Tibial artery (tissue), 4 donors: ENCODE measurements around the gene IGSF9.

Experiments used
- DNase-seq, 2 donors: peaks; one replicate each; pipeline ENCODE4 v3.0.0-alpha.2; 2019
- H3K27ac ChIP-seq, 2 donors: fragments of 200-600 bp; sonication (generic) in 1 of 2; 1 replicate in 1 of 2; 2 replicates in 1 of 2; pipeline ENCODE4 v1.5.1; 2018 to 2019; ENCODE audit warnings: mild to moderate bottlenecking in 1 of 2
- H3K27me3 ChIP-seq, 2 donors: fragments of 200-600 bp; sonication (generic) in 1 of 2; one replicate each; pipeline versions ENCODE4 v1.5.1 to v1.6.0; 2016 to 2019
- H3K36me3 ChIP-seq, 3 donors: fragments of 200-600 bp; sonication (generic) in 2 of 3; one replicate each; pipeline ENCODE4 v1.5.1; 2016 to 2019; ENCODE audit warnings: mild to moderate bottlenecking in 2 of 3
- H3K4me1 ChIP-seq, 4 donors: fragments of 200-600 bp; sonication (generic) in 2 of 4; 1 replicate in 3 of 4; 2 replicates in 1 of 4; pipeline ENCODE4 v1.5.1; 2016 to 2019
- H3K4me3 ChIP-seq, 2 donors: fragments of 200-600 bp; sonication (generic) in 1 of 2; 1 replicate in 1 of 2; 2 replicates in 1 of 2; pipeline ENCODE4 v1.5.1; 2018 to 2019; ENCODE audit warnings: mild to moderate bottlenecking in 2 of 2
- H3K9me3 ChIP-seq, 3 donors: fragments of 200-600 bp; sonication (generic) in 1 of 3; one replicate each; pipeline ENCODE4 v1.5.1; 2016 to 2019
- intact Hi-C: fragments of 100-400 bp; cut with DNase I; formaldehyde crosslinking; loops from one replicate; pipeline ENCODE4 v1.15.0; 2023; ENCODE audit warnings: low total_unique reads
- TF ChIP-seq, protein P1 (sequence below), 2 experiments: fragments of 200-600 bp in 1 of 2; fragments of 450-650 bp in 1 of 2; IDR thresholded peaks; one replicate each; pipeline ENCODE4 v1.5.1; 2017 to 2019; ENCODE audit warnings: antibody characterized with exemption in 2 of 2, mild to moderate bottlenecking in 1 of 2, moderate library complexity in 1 of 2

The IGSF9 gene

DNA sequence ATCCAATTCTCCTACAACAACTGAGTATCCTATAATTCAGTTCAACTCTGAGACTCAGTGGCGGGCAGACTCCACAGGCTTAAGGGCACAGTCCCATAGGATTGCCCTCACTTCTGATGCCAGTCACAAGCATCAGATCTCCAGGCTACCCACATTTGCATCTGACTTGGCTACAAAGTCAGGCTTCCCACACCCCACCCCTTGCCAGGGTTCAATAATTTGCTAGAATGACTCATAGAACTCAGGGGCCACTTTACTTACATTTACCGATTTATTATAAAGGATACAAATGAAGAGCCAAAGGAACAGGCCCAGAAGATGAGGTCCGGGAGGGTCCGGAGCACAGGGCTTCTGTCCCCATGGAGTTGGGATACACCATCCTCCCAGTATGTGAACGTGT is 44.6 kb upstream of the IGSF9 start:
- TF ChIP-seq, protein P1, sequence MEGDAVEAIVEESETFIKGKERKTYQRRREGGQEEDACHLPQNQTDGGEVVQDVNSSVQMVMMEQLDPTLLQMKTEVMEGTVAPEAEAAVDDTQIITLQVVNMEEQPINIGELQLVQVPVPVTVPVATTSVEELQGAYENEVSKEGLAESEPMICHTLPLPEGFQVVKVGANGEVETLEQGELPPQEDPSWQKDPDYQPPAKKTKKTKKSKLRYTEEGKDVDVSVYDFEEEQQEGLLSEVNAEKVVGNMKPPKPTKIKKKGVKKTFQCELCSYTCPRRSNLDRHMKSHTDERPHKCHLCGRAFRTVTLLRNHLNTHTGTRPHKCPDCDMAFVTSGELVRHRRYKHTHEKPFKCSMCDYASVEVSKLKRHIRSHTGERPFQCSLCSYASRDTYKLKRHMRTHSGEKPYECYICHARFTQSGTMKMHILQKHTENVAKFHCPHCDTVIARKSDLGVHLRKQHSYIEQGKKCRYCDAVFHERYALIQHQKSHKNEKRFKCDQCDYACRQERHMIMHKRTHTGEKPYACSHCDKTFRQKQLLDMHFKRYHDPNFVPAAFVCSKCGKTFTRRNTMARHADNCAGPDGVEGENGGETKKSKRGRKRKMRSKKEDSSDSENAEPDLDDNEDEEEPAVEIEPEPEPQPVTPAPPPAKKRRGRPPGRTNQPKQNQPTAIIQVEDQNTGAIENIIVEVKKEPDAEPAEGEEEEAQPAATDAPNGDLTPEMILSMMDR (IDR thresholded peaks at IDR 0.05): no peak
- Histone ChIP-seq H3K27ac (no peak overlapping the region), H3K9me3 (no peaks in the 10 kb centered on the region), H3K4me3 (no peak overlapping the region), H3K36me3 (no peaks in the 10 kb centered on the region), H3K27me3 (peaks cover 0 to 7% of the 10 kb centered on the region in 2 donors), H3K4me1 (no peaks in the 10 kb centered on the region)
- intact Hi-C loops: no loop called here
- no peak for DNase-seq

GRCh38 chr1:159989581-159989980 is 44.2 kb upstream of the IGSF9 start:
- H3K9me3 ChIP-seq: no peaks in the 10 kb centered on the region
- TF ChIP-seq, protein P1 (IDR thresholded peaks at IDR 0.05): no peak
- peaks cover 0 to 7% of the 10 kb centered on the region in 2 donors for H3K27me3 ChIP-seq
- no peak for DNase-seq
- H3K27ac ChIP-seq: no peak overlapping the region
- H3K36me3 ChIP-seq: no peaks in the 10 kb centered on the region
- H3K4me3 ChIP-seq: no peak overlapping the region
- H3K4me1 ChIP-seq: no peaks in the 10 kb centered on the region
- intact Hi-C loops: no loop called here

GRCh38 chr1:159988006-159988405 is 42.6 kb upstream of the IGSF9 start:
- Histone ChIP-seq H3K27me3 (peaks cover 0 to 7% of the 10 kb centered on the region in 2 donors), H3K36me3 (no peaks in the 10 kb centered on the region), H3K27ac (no peak overlapping the region), H3K4me3 (no peak overlapping the region), H3K4me1 (no peaks in the 10 kb centered on the region), H3K9me3 (no peaks in the 10 kb centered on the region)
- intact Hi-C loops: no loop called here
- TF ChIP-seq, protein P1 (IDR thresholded peaks at IDR 0.05): no peak
- DNase-seq: no peak

GRCh38 chr1:159987186-159987585 is 41.8 kb upstream of the IGSF9 start:
- no peaks in the 10 kb centered on the region for H3K4me1 ChIP-seq
- TF ChIP-seq, protein P1 (IDR thresholded peaks at IDR 0.05): no peak
- intact Hi-C loops: no loop called here

DNA sequence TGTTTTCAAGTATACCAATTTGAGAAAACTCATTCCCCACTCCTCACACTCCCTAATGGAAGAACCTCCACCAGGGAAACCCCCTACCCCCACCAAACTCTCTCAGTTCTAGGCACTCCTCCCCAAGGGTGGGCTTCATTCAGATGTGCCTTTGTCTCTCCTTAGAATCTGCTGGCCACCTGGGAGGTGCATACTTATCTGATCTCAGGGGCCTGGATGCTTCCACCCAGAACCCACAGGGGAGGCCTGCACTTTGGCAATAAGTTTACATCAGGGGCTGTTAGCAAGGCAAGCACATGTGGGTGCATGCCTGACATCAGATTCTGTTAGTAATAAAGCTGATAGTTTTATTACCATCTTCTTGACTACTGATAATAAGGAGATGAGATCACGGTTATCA is 41.1 kb upstream of the IGSF9 start:
- no peaks in the 10 kb centered on the region for H3K4me1 ChIP-seq
- H3K27me3 ChIP-seq: peaks cover 0 to 7% of the 10 kb centered on the region in 2 donors
- DNase-seq: no peak
- no peaks in the 10 kb centered on the region for H3K9me3 ChIP-seq
- H3K4me3 ChIP-seq: no peak overlapping the region
- H3K36me3 ChIP-seq: no peaks in the 10 kb centered on the region
- intact Hi-C loops: no loop called here
- TF ChIP-seq, protein P1 (IDR thresholded peaks at IDR 0.05): no peak
- H3K27ac ChIP-seq: no peak overlapping the region

More at GRCh38 chr1:159987186-159987585, 41.8 kb upstream of the IGSF9 start:
- Histone ChIP-seq H3K4me3 (no peak overlapping the region), H3K36me3 (no peaks in the 10 kb centered on the region), H3K27ac (no peak overlapping the region), H3K27me3 (peaks cover 0 to 7% of the 10 kb centered on the region in 2 donors), H3K9me3 (no peaks in the 10 kb centered on the region)
- no peak for DNase-seq

DNA sequence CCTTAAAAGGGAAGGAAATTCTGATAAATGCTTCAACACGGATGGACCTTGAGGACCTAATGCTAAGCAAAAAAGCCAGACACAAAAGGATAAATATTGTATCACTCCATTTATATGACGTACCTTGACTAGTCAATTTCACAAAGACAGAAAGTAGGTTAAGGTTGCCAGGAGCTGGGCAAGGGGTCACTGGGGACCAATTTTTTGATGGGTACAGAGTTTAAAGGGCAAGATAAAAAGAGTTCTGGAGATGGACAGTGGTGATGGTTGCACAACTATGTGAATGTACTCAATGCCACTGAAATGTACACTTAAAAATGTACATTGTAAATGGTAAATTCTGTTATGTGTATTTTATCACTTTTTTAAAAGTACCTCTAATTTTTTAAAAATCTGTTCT is 40.7 kb upstream of the IGSF9 start:
- H3K4me1 ChIP-seq: no peaks in the 10 kb centered on the region
- H3K36me3 ChIP-seq: no peaks in the 10 kb centered on the region
- H3K27ac ChIP-seq: no peak overlapping the region
- no peak overlapping the region for H3K4me3 ChIP-seq
- H3K9me3 ChIP-seq: no peaks in the 10 kb centered on the region
- no peak for DNase-seq
- H3K27me3 ChIP-seq: peaks cover 0 to 7% of the 10 kb centered on the region in 2 donors
- TF ChIP-seq, protein P1 (IDR thresholded peaks at IDR 0.05): no peak
- intact Hi-C loops: no loop called here
